NCI-H748 treated with DMSO at 0.1 percent for 48 hours (cell line): ENCODE data around the gene EIF2AK2.

ENCODE experiments used
- DNase-seq: peaks from one replicate; lab custom pipeline; 2025; lab: John Stamatoyannopoulos, UW

The EIF2AK2 gene

GRCh38 chr2:37168217-37168981 lies 11.6 kb upstream of the EIF2AK2 start:
- peak; percentile 20 for DNase-seq

GRCh38 chr2:37167636-37168180 lies 10.9 kb upstream of the EIF2AK2 start:
- no peak for DNase-seq

GRCh38 chr2:37164757-37165156 lies 8.0 kb upstream of the EIF2AK2 start:
- DNase-seq = no peak

GRCh38 chr2:37156071-37156856 lies 516 bp downstream of the EIF2AK2 start:
- no peak for DNase-seq

- DNase-seq = no peak
These were observed 2.0 kb downstream of the EIF2AK2 start for GRCh38 chr2:37154785-37155184.

- DNase-seq = no peak
These were observed 3.6 kb downstream of the EIF2AK2 start for GRCh38 chr2:37153224-37153623.

GRCh38 chr2:37149626-37150322 lies 7.0 kb downstream of the EIF2AK2 start:
- DNase-seq = no peak

GRCh38 chr2:37148325-37148724 lies 8.5 kb downstream of the EIF2AK2 start:
- DNase-seq = no peak

GRCh38 chr2:37146062-37146461 lies 10.7 kb downstream of the EIF2AK2 start:
- no peak for DNase-seq

- DNase-seq = no peak
These were observed 12.8 kb downstream of the EIF2AK2 start for GRCh38 chr2:37143974-37144373.

- DNase-seq = no peak
These were observed 14.2 kb downstream of the EIF2AK2 start for GRCh38 chr2:37142546-37142945.

GRCh38 chr2:37132914-37133313 lies 23.9 kb downstream of the EIF2AK2 start:
- no peak for DNase-seq

GRCh38 chr2:37125416-37125815 lies 31.4 kb downstream of the EIF2AK2 start:
- no peak for DNase-seq

GRCh38 chr2:37119157-37119556 lies 37.6 kb downstream of the EIF2AK2 start:
- DNase-seq = no peak

GRCh38 chr2:37117566-37117965 lies 39.2 kb downstream of the EIF2AK2 start:
- DNase-seq = no peak

GRCh38 chr2:37111958-37112357 lies 44.8 kb downstream of the EIF2AK2 start:
- no peak for DNase-seq

- no peak for DNase-seq
These were observed 46.2 kb downstream of the EIF2AK2 start for GRCh38 chr2:37110306-37111212.

GRCh38 chr2:37109523-37109922 lies 47.3 kb downstream of the EIF2AK2 start:
- DNase-seq = no peak

GRCh38 chr2:37105150-37105549 lies 51.6 kb downstream of the EIF2AK2 start:
- no peak for DNase-seq

- no peak for DNase-seq
These were observed 52.6 kb downstream of the EIF2AK2 start for GRCh38 chr2:37104178-37104577.

GRCh38 chr2:37102588-37102987 lies 54.2 kb downstream of the EIF2AK2 start:
- no peak for DNase-seq
